Superior temporal gyrus (tissue), 1 donor: ENCODE results near the gene SMYD5.
"Not testable (repeated sequence)": the region's sequence is repeated elsewhere in the genome, so short reads cannot be mapped to it uniquely, and the experiment has no call there.

Source experiments
- DNase-seq: peaks from one replicate; pipeline ENCODE4 v3.0.0-alpha.2; 2016; ENCODE audit errors: extremely low spot score

SMYD5 gene

GRCh38 chr2:73259704-73260337 lies 45.8 kb downstream of the SMYD5 start:
- DNase-seq: no peak

GRCh38 chr2:73260338-73260984 lies 46.4 kb downstream of the SMYD5 start:
- no peak for DNase-seq

GRCh38 chr2:73262108-73262651 lies 48.1 kb downstream of the SMYD5 start:
- no peak for DNase-seq

- DNase-seq: not testable (repeated sequence)
Measured at GRCh38 chr2:73262691-73263429, 48.8 kb downstream of the SMYD5 start.

GRCh38 chr2:73263540-73264331 lies 49.7 kb downstream of the SMYD5 start:
- no peak for DNase-seq

GRCh38 chr2:73264332-73264606 lies 50.2 kb downstream of the SMYD5 start:
- no peak for DNase-seq

- DNase-seq: no peak
Measured at GRCh38 chr2:73264783-73265182, 50.7 kb downstream of the SMYD5 start.

GRCh38 chr2:73265298-73266060 lies 51.4 kb downstream of the SMYD5 start:
- no peak for DNase-seq

GRCh38 chr2:73266061-73266901 lies 52.2 kb downstream of the SMYD5 start:
- DNase-seq: no peak

GRCh38 chr2:73267008-73267407 lies 53.0 kb downstream of the SMYD5 start:
- DNase-seq: no peak

- no peak for DNase-seq
Measured at GRCh38 chr2:73268366-73268829, 54.4 kb downstream of the SMYD5 start.

GRCh38 chr2:73268830-73269685 lies 55.0 kb downstream of the SMYD5 start:
- DNase-seq: no peak

GRCh38 chr2:73269686-73270465 lies 55.8 kb downstream of the SMYD5 start:
- DNase-seq: no peak

GRCh38 chr2:73272270-73272669 lies 58.2 kb downstream of the SMYD5 start:
- DNase-seq: no peak
